BJ (cell line): ENCODE data around the gene ARID5B. TPM values are rescaled to one million over a fixed set of nuclear protein-coding genes. Genes with fewer than 3 reads are reported as not detected.

Experiments used
- CTCF ChIA-PET: fragments of 350-600 bp; formaldehyde crosslinking; extraction: SDS; loops from one replicate; lab custom pipeline; 2021; ENCODE audit warnings: antibody characterized with exemption, inconsistent platforms; lab: Yijun Ruan, JAX
- POLR2A ChIA-PET: fragments of 300-600 bp; sonication (Branson Sonifier 250); formaldehyde crosslinking; extraction: SDS; loops from one replicate; lab custom pipeline; 2021; ENCODE audit warnings: antibody characterized with exemption; lab: Charles Lee
- DNase-seq: peaks from one replicate; pipeline ENCODE4 v3.0.0-alpha.2; 2011; ENCODE audit warnings: low read depth
- H3K27me3 ChIP-seq: 2 replicates; pipeline ENCODE4 v1.6.0; 2011; ENCODE audit warnings: low read length; ENCODE audit not compliant: control insufficient read depth, insufficient read depth
- H3K36me3 ChIP-seq: 2 replicates; pipeline ENCODE4 v1.5.1; 2011; ENCODE audit warnings: low read length; ENCODE audit not compliant: control insufficient read depth, insufficient read depth
- H3K4me3 ChIP-seq: 2 replicates; pipeline ENCODE4 v1.5.1; 2011; ENCODE audit warnings: low read depth, mild to moderate bottlenecking, control low read depth, low read length
- CTCF ChIP-seq: IDR thresholded peaks from 2 replicates; pipeline ENCODE4 v1.5.1; 2011; ENCODE audit warnings: low read depth, mild to moderate bottlenecking, control low read depth, inconsistent platforms, low read length, moderate library complexity; ENCODE audit not compliant: insufficient read depth
- polyA plus RNA-seq: library from polyadenylated mRNA; depleted of rRNA; stranded (reverse); fragments of >200 nt; gene quantifications from 2 replicates; pipeline ENCODE4 v1.2.3, GENCODE V29; 2011

ARID5B gene
- polyA plus RNA-seq, 1 experiment = 73.8 TPM

DNA sequence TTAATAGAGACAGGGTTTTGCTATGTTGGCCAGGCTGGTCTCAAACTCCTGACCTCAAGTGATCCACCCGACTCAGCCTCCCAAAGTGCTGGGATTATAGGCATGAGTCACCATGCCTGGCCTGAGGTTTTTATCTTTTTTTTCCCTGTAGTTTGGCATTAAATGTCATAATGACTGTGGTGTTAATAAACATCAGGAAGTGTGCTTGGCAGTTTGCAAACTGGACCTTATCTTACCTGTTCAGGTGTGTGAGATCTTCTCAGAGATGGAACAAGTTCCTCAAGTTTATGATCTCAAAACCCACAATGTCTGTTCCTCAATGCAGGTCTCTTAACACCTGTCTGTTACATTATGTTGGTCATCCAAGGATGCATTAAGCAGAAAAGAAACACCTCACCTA lies 80.0 kb downstream of the ARID5B start:
- Histone ChIP-seq H3K4me3 (no peak overlapping the region), H3K27me3 (no peaks in the 10 kb centered on the region), H3K36me3 (peaks cover 2% of the 10 kb centered on the region; the same call in 1 of the 2 replicates)
- ChIA-PET POLR2A (no interaction called here), CTCF (interaction anchor here (1.0 kb wide), 1 partner anchor 63 kb away, joined by 3 read pairs; no protein-coding TSS in a partner anchor)
- no peak for TF ChIP-seq CTCF
- no peak for DNase-seq

- ChIA-PET POLR2A (no interaction called here), CTCF (no interaction called here)
- TF ChIP-seq CTCF = no peak
- Histone ChIP-seq H3K4me3 (no peak overlapping the region), H3K27me3 (no peaks in the 10 kb centered on the region), H3K36me3 (peaks cover 2% of the 10 kb centered on the region; the same call in 1 of the 2 replicates)
- DNase-seq = no peak
Measured at GRCh38 chr10:61983255-61983654, 81.8 kb downstream of the ARID5B start.

- H3K27me3 ChIP-seq = no peaks in the 10 kb centered on the region
- CTCF ChIA-PET = interaction anchor here (1.4 kb wide), 1 partner anchor 9 kb away, joined by 4 read pairs; no protein-coding TSS in a partner anchor
- DNase-seq = no peak
- H3K36me3 ChIP-seq = peaks cover 2% of the 10 kb centered on the region; the same call in 1 of the 2 replicates
- H3K4me3 ChIP-seq = no peak overlapping the region
- POLR2A ChIA-PET = no interaction called here
- no peak for TF ChIP-seq CTCF
Measured at GRCh38 chr10:61984803-61985418, 83.4 kb downstream of the ARID5B start.

DNA sequence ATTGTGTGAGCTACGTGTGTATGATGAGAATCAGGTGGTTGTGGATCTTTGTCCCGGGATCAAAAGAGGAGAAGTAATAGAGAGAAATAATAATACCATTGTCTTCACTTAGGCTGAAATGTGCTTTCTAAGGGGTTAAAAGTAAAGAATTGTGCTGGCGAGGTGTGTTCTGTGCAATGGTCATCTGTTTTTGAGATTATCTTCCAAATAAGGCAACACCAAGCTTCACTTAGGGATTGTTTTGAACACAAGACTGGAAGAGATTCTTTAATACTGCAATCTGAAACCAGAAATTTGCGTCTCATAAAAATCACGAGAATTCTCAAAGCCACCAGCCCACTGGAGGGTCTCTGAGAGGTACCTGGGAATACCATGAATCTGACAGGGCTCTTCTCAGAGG lies 84.2 kb downstream of the ARID5B start:
- ChIA-PET CTCF (no interaction called here), POLR2A (no interaction called here)
- DNase-seq = no peak
- Histone ChIP-seq H3K36me3 (peaks cover 2% of the 10 kb centered on the region; the same call in 1 of the 2 replicates), H3K4me3 (no peak overlapping the region), H3K27me3 (no peaks in the 10 kb centered on the region)
- TF ChIP-seq CTCF = no peak

DNA sequence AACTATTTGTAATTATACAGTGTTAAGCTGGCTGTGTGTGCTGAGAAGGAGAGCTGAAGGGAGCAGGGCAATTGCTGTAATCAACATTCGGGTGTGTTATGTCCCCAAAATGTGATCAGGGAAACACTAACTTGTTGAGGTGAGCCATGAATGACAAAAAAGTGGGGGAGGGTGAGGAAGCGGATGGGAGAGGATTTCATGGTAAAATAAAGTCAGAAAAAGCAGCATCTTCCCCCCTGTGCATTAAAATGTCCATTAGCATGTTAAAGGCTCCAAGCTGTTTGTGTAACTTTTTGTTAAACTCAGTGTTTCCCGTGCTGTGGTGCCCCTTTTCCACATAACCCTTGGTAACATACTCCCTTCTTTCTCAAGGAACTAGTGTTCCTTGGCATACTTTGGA lies 84.9 kb downstream of the ARID5B start:
- no peaks in the 10 kb centered on the region for H3K27me3 ChIP-seq
- ChIA-PET CTCF (no interaction called here), POLR2A (no interaction called here)
- no peak overlapping the region for H3K4me3 ChIP-seq
- no peak for DNase-seq
- no peak for TF ChIP-seq CTCF
- peaks cover 2% of the 10 kb centered on the region; the same call in 1 of the 2 replicates for H3K36me3 ChIP-seq
